HepG2 (cell line): Measurements from ENCODE around the gene OPN3. TPM values are rescaled to one million over a fixed set of nuclear protein-coding genes. Genes with fewer than 3 reads are reported as not detected.

Experiments used
- ATAC-seq: fragments of 200-7000 bp; cut with Tn5 transposase; 3 replicates; pipeline ENCODE4 v1.9.1; 2020; ENCODE audit warnings: mild to moderate bottlenecking, moderate library complexity
- BruUV-seq: library from RNA; stranded (reverse); fragments of 400-500 nt; replicated peaks from 2 replicates; lab custom pipeline; 2021; lab: Mats Ljungman, UMichigan
- CTCF ChIA-PET: fragments of 300-600 bp; formaldehyde crosslinking; extraction: SDS; loops from one replicate; lab custom pipeline; 2021; ENCODE audit warnings: low total read pairs, inconsistent platforms, low intra/inter-chr PET ratio; lab: Yijun Ruan, JAX
- POLR2A ChIA-PET: fragments of 350-600 bp; sonication (Branson Sonifier 250); formaldehyde crosslinking; loops from one replicate; lab custom pipeline; 2020; ENCODE audit warnings: antibody characterized with exemption, inconsistent platforms; lab: Yijun Ruan, JAX
- DNase-seq: peaks from one replicate; pipeline ENCODE4 v3.0.0-alpha.2; 2015; ENCODE audit warnings: low spot score
- FAIRE-seq: peaks from 3 replicates; lab custom pipeline; 2011; peaks lifted over from hg19 to GRCh38; lab: Jason Lieb, UNC
- H2AFZ ChIP-seq: one replicate; pipeline ENCODE4 v1.6.1; 2011; ENCODE audit warnings: low read length, inconsistent platforms
- H3K27ac ChIP-seq: fragments of 300-600 bp; 3 replicates; pipeline ENCODE4 v1.8.0; 2011; ENCODE audit warnings: mixed run types, mild to moderate bottlenecking, mixed read lengths, low read length, inconsistent platforms; ENCODE audit not compliant: insufficient read depth; ENCODE audit errors: extremely low read length
- H3K27me3 ChIP-seq, 2 experiments: fragments of 200-600 bp in 1 of 2; 2 replicates in 1 of 2; 3 replicates in 1 of 2; pipeline versions ENCODE4 v1.6.0 to v1.8.0; 2011; ENCODE audit warnings: low read length in 2 of 2, mild to moderate bottlenecking in 2 of 2, moderate library complexity in 2 of 2, inconsistent platforms in 1 of 2; ENCODE audit not compliant: insufficient read depth in 2 of 2, control insufficient read depth in 1 of 2
- H3K36me3 ChIP-seq, 2 experiments: fragments of 200-600 bp in 1 of 2; replicated peaks in 1 of 2; 2 replicates in 1 of 2; 3 replicates in 1 of 2; pipeline versions ENCODE4 v1.5.1 to v1.8.0; 2011; ENCODE audit warnings: low read length in 2 of 2, inconsistent platforms in 1 of 2; ENCODE audit not compliant: insufficient read depth in 2 of 2, control insufficient read depth in 1 of 2
- H3K4me1 ChIP-seq: 2 replicates; pipeline ENCODE4 v1.5.1; 2012; ENCODE audit warnings: low read length, inconsistent platforms; ENCODE audit not compliant: insufficient read depth
- H3K4me2 ChIP-seq: 2 replicates; pipeline ENCODE4 v1.6.0; 2011; ENCODE audit warnings: low read depth, low read length, inconsistent platforms
- H3K4me3 ChIP-seq, 3 experiments: fragments of 200-600 bp in 1 of 3; sonication (generic), shearing (Covaris generic) in 1 of 3; replicated peaks in 1 of 3; 2 replicates each; pipeline ENCODE4 v1.5.1; 2011 to 2016; ENCODE audit warnings: low read length in 3 of 3, inconsistent platforms in 2 of 3, low read depth in 2 of 3, mild to moderate bottlenecking in 2 of 3, control low read depth in 1 of 3, mixed read lengths in 1 of 3; ENCODE audit not compliant: insufficient read depth in 1 of 3
- H3K79me2 ChIP-seq: one replicate; pipeline ENCODE4 v1.6.1; 2011; ENCODE audit warnings: low read length, inconsistent platforms; ENCODE audit not compliant: insufficient read depth
- H3K9ac ChIP-seq: 2 replicates; pipeline ENCODE4 v1.6.0; 2011; ENCODE audit warnings: mild to moderate bottlenecking, low read depth, low read length, inconsistent platforms; ENCODE audit not compliant: insufficient read depth
- H3K9me3 ChIP-seq: 2 replicates; pipeline ENCODE4 v1.5.1; 2012; ENCODE audit warnings: mild to moderate bottlenecking, low read length
- H4K20me1 ChIP-seq: 2 replicates; pipeline ENCODE4 v1.6.0; 2011; ENCODE audit warnings: inconsistent platforms, mild to moderate bottlenecking, low read length, moderate library complexity; ENCODE audit not compliant: insufficient read depth
- CCAR2 ChIP-seq: fragments of 200-400 bp; formaldehyde crosslinking; optimal IDR thresholded peaks from 2 replicates; pipeline ENCODE3; 2018; ENCODE audit warnings: low read depth, mild to moderate bottlenecking, low read length, moderate library complexity
- CHCHD3 ChIP-seq: sonication (generic); formaldehyde crosslinking; IDR thresholded peaks from 2 replicates; pipeline ENCODE4 v1.8.0; 2022; ENCODE audit warnings: mild to moderate bottlenecking, missing genetic modification reagents, moderate library complexity
- CREB3 ChIP-seq: sonication (generic); formaldehyde crosslinking; IDR thresholded peaks from 2 replicates; pipeline ENCODE4 v1.5.0; 2020; ENCODE audit warnings: missing genetic modification reagents
- HNRNPK ChIP-seq: fragments of 200-400 bp; formaldehyde crosslinking; IDR thresholded peaks from 2 replicates; pipeline ENCODE4 v1.6.1; 2018; ENCODE audit warnings: low read length, low read depth, moderate library complexity, mild to moderate bottlenecking; ENCODE audit not compliant: poor library complexity, severe bottlenecking
- KDM6A ChIP-seq: IDR thresholded peaks from 2 replicates; pipeline ENCODE4 v1.6.1; 2016; ENCODE audit warnings: low read depth
- NR1H2 ChIP-seq: sonication (generic); formaldehyde crosslinking; IDR thresholded peaks from 2 replicates; pipeline ENCODE4 v1.8.1; 2022; ENCODE audit warnings: low read depth, missing genetic modification reagents, borderline replicate concordance
- PAX8 ChIP-seq: sonication (generic); formaldehyde crosslinking; IDR thresholded peaks from 2 replicates; pipeline ENCODE4 v1.8.0; 2022; ENCODE audit warnings: mild to moderate bottlenecking, missing genetic modification reagents, borderline replicate concordance
- TBP ChIP-seq: sonication (generic); formaldehyde crosslinking; IDR thresholded peaks from 2 replicates; pipeline ENCODE4 v1.5.0; 2020; ENCODE audit warnings: missing genetic modification reagents
- TEF ChIP-seq: sonication (generic); formaldehyde crosslinking; IDR thresholded peaks from 2 replicates; pipeline ENCODE4 v1.5.0; 2020; ENCODE audit warnings: missing genetic modification reagents
- U2AF1 ChIP-seq: fragments of 200-400 bp; formaldehyde crosslinking; optimal IDR thresholded peaks from 2 replicates; pipeline ENCODE3; 2017; ENCODE audit warnings: mild to moderate bottlenecking, low read depth, low read length
- ZFP37 ChIP-seq: sonication (generic); formaldehyde crosslinking; IDR thresholded peaks from 2 replicates; pipeline ENCODE4 v1.4.0; 2020; ENCODE audit warnings: missing genetic modification reagents, borderline replicate concordance
- ZFX ChIP-seq: sonication (generic); formaldehyde crosslinking; IDR thresholded peaks from 2 replicates; pipeline ENCODE4 v1.4.0; 2020; ENCODE audit warnings: mild to moderate bottlenecking, low read depth, missing genetic modification reagents, moderate library complexity
- ZNF142 ChIP-seq: sonication (generic); formaldehyde crosslinking; IDR thresholded peaks from 2 replicates; pipeline ENCODE4 v1.4.0; 2020; ENCODE audit warnings: missing genetic modification reagents
- ZNF160 ChIP-seq: sonication (generic); formaldehyde crosslinking; IDR thresholded peaks from 2 replicates; pipeline ENCODE4 v1.8.0; 2022; ENCODE audit warnings: mild to moderate bottlenecking, inconsistent platforms, missing genetic modification reagents
- ZNF615 ChIP-seq: sonication (generic); formaldehyde crosslinking; IDR thresholded peaks from 2 replicates; pipeline ENCODE4 v1.5.0; 2020; ENCODE audit warnings: mild to moderate bottlenecking, missing genetic modification reagents, borderline replicate concordance
- WGBS: methylation state at CpG from one replicate; pipeline ENCODE4 v1.1.6; 2017; ENCODE audit warnings: low lambda C conversion rate; 5-methylcytosine and 5-hydroxymethylcytosine counted together
- in situ Hi-C: cut with HindIII; loops from 2 replicates; pipeline ENCODE4 v1.10.0; 2017; ENCODE audit warnings: low pct_unique_long_range_greater_than_20kb; ENCODE audit not compliant: extremely low pct_ligation_motif_present
- intact Hi-C: fragments of 100-400 bp; cut with micrococcal nuclease; formaldehyde crosslinking; loops from one replicate; pipeline ENCODE4 v1.10.0; 2022; ENCODE audit not compliant: unreplicated experiment
- polyA plus RNA-seq, 8 experiments: library from polyadenylated mRNA; depleted of rRNA in 3 of 8; stranded (reverse) in 7 of 8; unstranded in 1 of 8; fragments of >200 nt; fragmentation: Illumina TruSeq in 4 of 8; extraction: Trizol in 4 of 8; gene quantifications; 2 replicates each; pipeline versions ENCODE4 v1.2.1 to v1.2.3, GENCODE V29; 2011 to 2016; ENCODE audit warnings: low read depth in 4 of 8, missing spikeins in 1 of 8, mixed read lengths in 1 of 8; ENCODE audit not compliant: insufficient read depth in 1 of 8
- total RNA-seq, 5 experiments: library from RNA; depleted of rRNA; stranded (reverse); fragments of >200 nt; fragmentation: Illumina TruSeq; extraction: Trizol; gene quantifications; 2 replicates each; pipeline ENCODE4 v1.2.3, GENCODE V29; 2016; ENCODE audit warnings: low read depth in 1 of 5

Gene OPN3
- total and polyA plus RNA-seq, 2 of the 13 experiments (the other 11 are each of a cell fraction or from before 2014, with no cell fraction given): 17.4 to 23.0 TPM

- no peak for ATAC-seq
- POLR2A ChIA-PET: no interaction called here
- H3K9ac ChIP-seq: no peak overlapping the region
These were observed 47.8 kb downstream of the OPN3 start for GRCh38 chr1:241592273-241592958.

More at GRCh38 chr1:241592273-241592958, 47.8 kb downstream of the OPN3 start:
- BruUV-seq: no TSS peak
- no peak for FAIRE-seq
- no peaks in the 10 kb centered on the region for H3K27me3 ChIP-seq
- in situ Hi-C loops: no loop called here
- no peak overlapping the region for H3K27ac ChIP-seq
- H3K9me3 ChIP-seq: no peaks in the 10 kb centered on the region
- DNase-seq: no peak
- 90% methylated on average over 3 of the region's 3 CpGs for WGBS
- TF ChIP-seq TEF: no peak
- TF ChIP-seq ZNF160: no peak
- TF ChIP-seq ZFX (CRISPR knock-in tag): no peak
- no peak for TF ChIP-seq PAX8 (CRISPR knock-in tag)
- TF ChIP-seq ZNF615 (CRISPR knock-in tag): no peak
- TF ChIP-seq NR1H2 (CRISPR knock-in tag): no peak
- no peak for TF ChIP-seq U2AF1
- TF ChIP-seq TBP (CRISPR knock-in tag): no peak
- no peak for TF ChIP-seq CREB3 (CRISPR knock-in tag)
- TF ChIP-seq KDM6A (CRISPR knock-in tag): no peak
- TF ChIP-seq ZNF142 (CRISPR knock-in tag): no peak
- no peak for TF ChIP-seq CCAR2
- TF ChIP-seq HNRNPK: no peak
- no peak for TF ChIP-seq ZFP37 (CRISPR knock-in tag)
- no peak for TF ChIP-seq CHCHD3 (CRISPR knock-in tag)
- TF ChIP-seq, all 625 proteins: peak for 0
- Histone ChIP-seq H4K20me1 (no peaks in the 10 kb centered on the region), H3K79me2 (no peaks in the 10 kb centered on the region), H3K36me3 (no peaks in the 10 kb centered on the region; a peak in 2 of 5 replicates), H3K4me3 (no peak overlapping the region), H3K4me2 (no peak overlapping the region), H2AFZ (no peak overlapping the region), H3K4me1 (no peaks in the 10 kb centered on the region)
- CTCF ChIA-PET: no interaction called here
- intact Hi-C loops: no loop called here
